Activated CD8-positive, alpha-beta T cell treated with anti-CD3 and anti-CD28 coated beads for 36 hours (primary cell): Measurements from ENCODE around the gene GLYATL2. TPM values are rescaled to one million over a fixed set of nuclear protein-coding genes. Genes with fewer than 3 reads are reported as not detected.

Source experiments
- ATAC-seq: fragments of 200-7000 bp; cut with Tn5 transposase; one replicate; pipeline ENCODE4 v1.10.0; 2021; ENCODE audit warnings: mild to moderate bottlenecking, moderate library complexity
- CTCF ChIA-PET: fragments of 350-600 bp; sonication (Branson Sonifier 250); formaldehyde crosslinking; loops from one replicate; lab custom pipeline; 2021; ENCODE audit warnings: antibody characterized with exemption; lab: Charles Lee
- POLR2A ChIA-PET: fragments of 350-600 bp; sonication (Branson Sonifier 250); formaldehyde crosslinking; loops from one replicate; lab custom pipeline; 2021; ENCODE audit warnings: antibody characterized with exemption; lab: Charles Lee
- DNase-seq: peaks from one replicate; pipeline ENCODE4 v3.0.0-alpha.2; 2020
- H3K27ac Mint-ChIP-seq: one replicate; pipeline ENCODE4 v1.8.0; 2021; ENCODE audit warnings: mild to moderate bottlenecking, mixed read lengths
- H3K27me3 Mint-ChIP-seq: one replicate; pipeline ENCODE4 v1.8.0; 2021; ENCODE audit warnings: mixed read lengths
- H3K36me3 Mint-ChIP-seq: one replicate; pipeline ENCODE4 v1.8.0; 2021; ENCODE audit warnings: low read depth, mixed read lengths
- H3K4me1 Mint-ChIP-seq: one replicate; pipeline ENCODE4 v1.8.0; 2021; ENCODE audit warnings: low read depth, mixed read lengths
- H3K4me3 Mint-ChIP-seq: one replicate; pipeline ENCODE4 v1.8.0; 2021; ENCODE audit warnings: mild to moderate bottlenecking, moderate library complexity, mixed read lengths
- H3K9me3 Mint-ChIP-seq: one replicate; pipeline ENCODE4 v1.8.0; 2021; ENCODE audit warnings: mixed read lengths
- intact Hi-C: fragments of 100-400 bp; cut with micrococcal nuclease; formaldehyde crosslinking; loops from one replicate; pipeline ENCODE4 v1.10.0; 2022
- total RNA-seq, 2 experiments: library from RNA; stranded (reverse); gene quantifications; one replicate each; pipeline ENCODE4 v1.2.3, GENCODE V29; 2021
- TF ChIP-seq, protein P1 (sequence below): fragments of 200-600 bp; IDR thresholded peaks from one replicate; pipeline ENCODE4 v1.8.0; 2022; ENCODE audit warnings: antibody characterized with exemption, mild to moderate bottlenecking

The GLYATL2 gene, protein sequence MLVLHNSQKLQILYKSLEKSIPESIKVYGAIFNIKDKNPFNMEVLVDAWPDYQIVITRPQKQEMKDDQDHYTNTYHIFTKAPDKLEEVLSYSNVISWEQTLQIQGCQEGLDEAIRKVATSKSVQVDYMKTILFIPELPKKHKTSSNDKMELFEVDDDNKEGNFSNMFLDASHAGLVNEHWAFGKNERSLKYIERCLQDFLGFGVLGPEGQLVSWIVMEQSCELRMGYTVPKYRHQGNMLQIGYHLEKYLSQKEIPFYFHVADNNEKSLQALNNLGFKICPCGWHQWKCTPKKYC
- total RNA-seq, result not detected

DNA sequence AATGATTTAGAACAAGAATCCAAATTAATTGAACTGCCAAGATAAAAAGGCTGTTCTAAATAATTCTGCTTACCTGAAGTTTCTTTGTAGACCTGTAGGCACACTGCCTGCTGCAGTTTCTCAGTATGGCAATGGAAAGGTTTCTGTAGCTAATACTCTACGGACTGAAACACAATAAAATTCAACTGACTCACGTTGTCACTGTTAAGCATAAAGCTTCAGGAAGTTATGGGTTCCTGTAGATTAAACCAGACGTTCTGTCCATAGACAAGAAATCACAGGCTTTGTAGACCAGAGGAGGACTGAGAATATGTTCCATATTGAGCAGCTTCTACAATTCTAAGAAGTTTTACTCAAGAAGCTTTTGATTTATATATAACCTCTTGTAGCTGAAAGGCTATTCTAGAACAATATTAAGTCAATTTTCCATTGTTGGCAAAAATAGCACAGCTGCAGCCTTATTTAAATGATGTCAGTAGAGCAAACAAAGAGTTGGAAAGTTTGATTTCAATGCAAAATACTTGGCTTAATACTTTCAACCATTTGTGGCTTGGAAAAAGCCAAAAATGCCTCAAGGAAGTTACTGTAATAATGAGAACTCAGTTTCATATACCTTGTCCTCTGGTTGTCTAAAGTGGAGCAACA is at the start of gene GLYATL2:
Gene GLYATL2 (minus strand): TSS at position 344 of the 645 bp plus-strand sequence. CDS start 5,092 bp downstream, outside the sequence.
- H3K27me3 Mint-ChIP-seq, result peaks cover 10% of the 10 kb centered on the region
- H3K27ac Mint-ChIP-seq, result no peak within 1 kb of the TSS
- ChIA-PET POLR2A (no interaction called here), CTCF (no interaction called here)
- TF ChIP-seq, protein P1, sequence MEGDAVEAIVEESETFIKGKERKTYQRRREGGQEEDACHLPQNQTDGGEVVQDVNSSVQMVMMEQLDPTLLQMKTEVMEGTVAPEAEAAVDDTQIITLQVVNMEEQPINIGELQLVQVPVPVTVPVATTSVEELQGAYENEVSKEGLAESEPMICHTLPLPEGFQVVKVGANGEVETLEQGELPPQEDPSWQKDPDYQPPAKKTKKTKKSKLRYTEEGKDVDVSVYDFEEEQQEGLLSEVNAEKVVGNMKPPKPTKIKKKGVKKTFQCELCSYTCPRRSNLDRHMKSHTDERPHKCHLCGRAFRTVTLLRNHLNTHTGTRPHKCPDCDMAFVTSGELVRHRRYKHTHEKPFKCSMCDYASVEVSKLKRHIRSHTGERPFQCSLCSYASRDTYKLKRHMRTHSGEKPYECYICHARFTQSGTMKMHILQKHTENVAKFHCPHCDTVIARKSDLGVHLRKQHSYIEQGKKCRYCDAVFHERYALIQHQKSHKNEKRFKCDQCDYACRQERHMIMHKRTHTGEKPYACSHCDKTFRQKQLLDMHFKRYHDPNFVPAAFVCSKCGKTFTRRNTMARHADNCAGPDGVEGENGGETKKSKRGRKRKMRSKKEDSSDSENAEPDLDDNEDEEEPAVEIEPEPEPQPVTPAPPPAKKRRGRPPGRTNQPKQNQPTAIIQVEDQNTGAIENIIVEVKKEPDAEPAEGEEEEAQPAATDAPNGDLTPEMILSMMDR, result no peak
- no peaks in the 10 kb centered on the region for H3K36me3 Mint-ChIP-seq
- H3K4me3 Mint-ChIP-seq, result no peak within 1 kb of the TSS
- DNase-seq, result no peak
- H3K9me3 Mint-ChIP-seq, result no peaks in the 10 kb centered on the region
- H3K4me1 Mint-ChIP-seq, result no peaks in the 10 kb centered on the region
- intact Hi-C loops, result no loop called here
- no peak for ATAC-seq

DNA sequence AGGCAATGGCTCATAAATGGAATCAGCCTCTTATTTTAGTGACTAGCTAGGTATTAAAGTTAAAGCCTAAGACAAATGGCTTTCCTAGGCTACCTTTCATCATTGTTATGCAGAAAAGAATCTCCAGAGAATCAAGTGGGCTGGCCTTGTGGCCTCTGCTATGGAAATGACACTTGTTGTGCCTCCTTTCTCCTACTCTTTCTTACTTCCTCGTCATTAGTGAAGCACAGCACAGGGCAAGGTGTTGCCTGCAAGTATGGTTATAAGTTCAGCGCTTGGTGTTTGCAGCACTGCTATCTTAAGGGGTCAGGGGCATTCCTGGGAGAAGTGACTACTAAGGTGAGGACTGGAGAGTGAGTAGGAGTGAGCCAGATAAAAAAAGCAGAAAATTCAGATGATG is 49.4 kb upstream of the GLYATL2 start:
- intact Hi-C loops, result no loop called here
- no peaks in the 10 kb centered on the region for H3K4me1 Mint-ChIP-seq
- TF ChIP-seq, protein P1, result no peak
- no peaks in the 10 kb centered on the region for H3K36me3 Mint-ChIP-seq
- ChIA-PET POLR2A (no interaction called here), CTCF (no interaction called here)
- peaks cover 7% of the 10 kb centered on the region for H3K27me3 Mint-ChIP-seq
- H3K27ac Mint-ChIP-seq, result no peak overlapping the region
- no peaks in the 10 kb centered on the region for H3K9me3 Mint-ChIP-seq
- DNase-seq (no peak), ATAC-seq (no peak)
- no peak overlapping the region for H3K4me3 Mint-ChIP-seq

DNA sequence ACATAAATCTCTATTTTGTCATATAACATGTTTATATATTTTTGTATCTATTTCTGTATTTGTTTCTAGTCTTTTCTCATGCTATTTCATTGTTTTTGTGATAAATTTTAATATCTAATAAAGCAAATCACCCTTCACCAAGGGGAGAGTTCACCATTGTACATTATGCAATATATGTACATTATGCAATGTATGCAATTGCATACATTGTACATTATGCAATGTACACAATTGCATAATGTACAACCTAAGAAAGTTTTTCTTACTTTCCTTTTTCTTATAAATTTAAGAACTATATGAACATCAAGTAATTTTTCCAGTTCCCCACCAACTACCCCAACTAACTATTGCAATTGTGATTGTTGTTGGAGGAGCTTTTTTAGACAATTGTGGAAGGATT is 44.1 kb upstream of the GLYATL2 start:
- DNase-seq (no peak), ATAC-seq (no peak)
- Mint-ChIP-seq H3K9me3 (no peaks in the 10 kb centered on the region), H3K36me3 (no peaks in the 10 kb centered on the region), H3K27me3 (peaks cover 11% of the 10 kb centered on the region), H3K4me3 (no peak overlapping the region), H3K27ac (no peak overlapping the region), H3K4me1 (no peaks in the 10 kb centered on the region)
- ChIA-PET POLR2A (no interaction called here), CTCF (interaction anchor here (1.2 kb wide), 1 partner anchor 270 kb away, joined by 3 read pairs; no protein-coding TSS in a partner anchor)
- intact Hi-C loops, result no loop called here
- TF ChIP-seq, protein P1, result no peak

DNA sequence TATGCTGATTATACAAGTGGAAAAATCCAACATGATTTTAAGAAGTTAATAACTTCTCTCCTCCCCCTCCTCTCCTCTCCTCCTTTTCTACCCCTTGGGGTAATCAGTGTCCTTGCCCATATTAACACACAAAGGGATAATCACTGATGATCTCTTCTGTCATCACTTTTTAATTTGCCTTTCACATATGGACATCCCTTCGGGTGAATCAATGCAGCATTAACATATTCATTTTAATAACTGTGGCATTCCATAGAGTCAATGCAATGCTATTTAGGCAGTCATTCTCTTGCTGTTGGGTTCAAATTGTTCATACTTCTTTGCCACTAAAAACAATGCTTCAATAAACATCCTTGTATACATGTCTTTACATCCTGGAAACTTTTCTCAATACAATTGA is 42.9 kb upstream of the GLYATL2 start:
- CTCF ChIA-PET, result no interaction called here
- H3K4me3 Mint-ChIP-seq, result no peak overlapping the region
- H3K4me1 Mint-ChIP-seq, result no peaks in the 10 kb centered on the region
- H3K27ac Mint-ChIP-seq, result no peak overlapping the region
- peaks cover 17% of the 10 kb centered on the region for H3K27me3 Mint-ChIP-seq
- intact Hi-C loops, result no loop called here
- H3K9me3 Mint-ChIP-seq, result no peaks in the 10 kb centered on the region
- H3K36me3 Mint-ChIP-seq, result no peaks in the 10 kb centered on the region
- TF ChIP-seq, protein P1, result no peak
- DNase-seq (no peak), ATAC-seq (no peak)
- POLR2A ChIA-PET, result no interaction called here

DNA sequence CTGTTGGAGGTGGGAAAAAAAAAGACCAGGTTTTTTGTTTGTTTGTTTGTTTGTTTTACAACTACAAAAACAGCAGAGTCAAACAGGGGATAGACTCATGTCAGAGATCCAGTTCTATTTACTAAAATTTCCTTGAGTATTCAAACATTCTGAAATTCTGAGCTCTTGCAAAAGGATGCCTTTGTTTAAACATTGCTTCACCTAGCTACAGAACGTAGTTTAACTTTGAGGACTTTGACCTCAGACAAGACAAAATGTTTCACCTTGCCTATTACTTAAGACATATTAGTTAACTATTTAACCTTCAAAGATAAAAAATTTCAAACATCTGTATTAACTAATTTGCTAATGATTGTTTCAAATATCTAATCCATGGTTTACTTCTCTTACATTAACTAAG is 36.1 kb upstream of the GLYATL2 start:
- Mint-ChIP-seq H3K4me1 (no peaks in the 10 kb centered on the region), H3K4me3 (no peak overlapping the region), H3K27ac (no peak overlapping the region), H3K9me3 (no peaks in the 10 kb centered on the region), H3K27me3 (peaks cover 11% of the 10 kb centered on the region), H3K36me3 (no peaks in the 10 kb centered on the region)
- ChIA-PET CTCF (interaction anchor here (0.9 kb wide), 1 partner anchor 9 kb away, joined by 3 read pairs; no protein-coding TSS in a partner anchor), POLR2A (no interaction called here)
- ATAC-seq (no peak), DNase-seq (no peak)
- intact Hi-C loops, result no loop called here
- TF ChIP-seq, protein P1, result no peak
